ENCODE measurements around the gene RBM33.

- no peak for TF ChIP-seq CTCF (IDR thresholded peaks at IDR 0.05; ENCODE audit: insufficient read depth, low read depth, low read length)
- TF ChIP-seq EZH2 (IDR thresholded peaks at IDR 0.05; ENCODE audit: insufficient read depth, low read length), result no peak
These were observed 57.6 kb downstream of the RBM33 start for GRCh38 chr7:155701972-155702544.
